Activated CD4-positive, alpha-beta T cell treated with anti-CD3 and anti-CD28 coated beads for 36 hours (primary cell): ENCODE measurements around the gene DYNC2I2. TPM values are rescaled to one million over a fixed set of nuclear protein-coding genes. Genes with fewer than 3 reads are reported as not detected.

Source experiments
- ATAC-seq: fragments of 200-7000 bp; cut with Tn5 transposase; one replicate; pipeline ENCODE4 v1.10.0; 2021; ENCODE audit warnings: mild to moderate bottlenecking, moderate library complexity
- CTCF ChIA-PET: fragments of 350-600 bp; sonication (Branson Sonifier 250); formaldehyde crosslinking; loops from one replicate; lab custom pipeline; 2021; ENCODE audit warnings: antibody characterized with exemption; lab: Charles Lee
- POLR2A ChIA-PET: fragments of 350-600 bp; sonication (Branson Sonifier 250); formaldehyde crosslinking; loops from one replicate; lab custom pipeline; 2021; ENCODE audit warnings: antibody characterized with exemption, inconsistent platforms; lab: Charles Lee
- DNase-seq: peaks from one replicate; pipeline ENCODE4 v3.0.0-alpha.2; 2020
- H3K27ac Mint-ChIP-seq: one replicate; pipeline ENCODE4 v1.8.0; 2021; ENCODE audit warnings: mixed read lengths
- H3K27me3 Mint-ChIP-seq: one replicate; pipeline ENCODE4 v1.8.0; 2021; ENCODE audit warnings: mixed read lengths
- H3K36me3 Mint-ChIP-seq: one replicate; pipeline ENCODE4 v1.8.0; 2021; ENCODE audit warnings: low read depth, mixed read lengths
- H3K4me1 Mint-ChIP-seq: one replicate; pipeline ENCODE4 v1.8.0; 2021; ENCODE audit warnings: mixed read lengths
- H3K4me3 Mint-ChIP-seq: one replicate; pipeline ENCODE4 v1.8.0; 2021; ENCODE audit warnings: mild to moderate bottlenecking, moderate library complexity, mixed read lengths
- H3K9me3 Mint-ChIP-seq: one replicate; pipeline ENCODE4 v1.8.0; 2021; ENCODE audit warnings: low read depth, mixed read lengths
- intact Hi-C, 2 experiments: fragments of 100-400 bp; cut with DNase I in 1 of 2; cut with micrococcal nuclease in 1 of 2; formaldehyde crosslinking; loops; one replicate each; pipeline versions ENCODE4 v1.14.2 to v1.15.1; 2022 to 2024; cut with DNase I, micrococcal nuclease
- total RNA-seq, 2 experiments: library from RNA; stranded (reverse); gene quantifications; one replicate each; pipeline ENCODE4 v1.2.3, GENCODE V29; 2021

Gene DYNC2I2
- 10 to 100 TPM; 26.7 to 35.7 TPM for total RNA-seq

DNA sequence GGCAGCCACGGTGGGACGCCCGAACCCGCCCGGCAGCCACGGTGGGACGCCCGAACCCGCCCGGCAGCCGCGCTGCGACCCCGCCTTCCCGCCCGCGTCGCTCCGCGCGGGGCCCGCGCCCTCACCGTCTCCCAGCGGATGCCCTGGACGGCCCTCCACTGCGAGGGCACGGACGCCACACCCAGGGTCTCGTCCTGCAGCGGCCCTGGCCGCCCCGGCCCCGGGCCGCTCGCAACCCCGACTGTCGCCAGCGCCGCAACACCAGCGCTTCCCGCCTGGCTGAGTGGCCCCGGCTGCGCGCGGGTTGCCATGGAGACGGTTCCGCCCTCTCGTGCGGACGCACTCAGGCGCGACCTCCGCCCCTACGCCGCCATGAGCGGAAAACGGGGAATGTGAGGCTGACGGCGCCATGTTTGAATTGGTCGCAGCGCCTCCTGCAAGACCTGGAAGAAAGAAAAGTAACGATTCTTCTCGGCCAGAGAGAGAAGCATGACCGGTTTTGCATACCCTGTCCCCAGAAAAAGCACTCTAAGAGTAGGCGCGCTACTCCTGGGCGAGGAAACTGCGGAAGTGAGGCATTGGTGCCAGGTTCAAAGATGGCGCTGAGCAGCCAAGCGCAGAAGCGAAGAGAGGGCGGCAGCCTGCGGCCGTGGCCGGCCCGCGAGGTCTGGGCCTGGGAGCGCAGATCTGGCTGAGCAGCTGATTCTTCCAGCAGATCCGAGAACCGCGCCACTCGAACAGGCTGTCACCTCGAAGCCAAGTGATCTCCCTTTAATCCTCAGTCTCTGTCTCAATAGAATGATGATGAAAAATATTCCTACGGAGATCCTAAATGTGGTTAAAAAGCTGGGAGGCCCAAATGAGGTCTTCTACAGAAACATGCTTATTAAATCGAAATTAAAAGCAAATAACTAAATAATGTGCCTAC lies at the start of gene DYNC2I2:
Gene DYNC2I2 (minus strand): TSS at position 432 of the 928 bp plus-strand sequence. CDS start 121 bp downstream, at position 311.
- peak within 1 kb of the TSS; percentile 100 for H3K27ac Mint-ChIP-seq
- ChIA-PET POLR2A (no interaction called here), CTCF (interaction anchor here (0.6 kb wide), 1 partner anchor 300 kb away, joined by 3 read pairs; no protein-coding TSS in a partner anchor)
- intact Hi-C loops: loop anchor here (1.0 to 5.0 kb wide), 19 partner anchors 28 to 379 kb away; partner anchors contain the start of genes ZDHHC12 (in 2 of the 2), COQ4 (in 1 of the 2), DOLK (in 1 of the 2) and ENDOG (in 1 of the 2)
- H3K36me3 Mint-ChIP-seq: no peaks in the 10 kb centered on the region
- peak within 1 kb of the TSS; percentile 82 for H3K4me3 Mint-ChIP-seq
- ATAC-seq (peak; percentile 98), DNase-seq (peak; percentile 99)
- H3K27me3 Mint-ChIP-seq: no peaks in the 10 kb centered on the region
- H3K4me1 Mint-ChIP-seq: peaks cover 6% of the 10 kb centered on the region
- H3K9me3 Mint-ChIP-seq: no peaks in the 10 kb centered on the region

DNA sequence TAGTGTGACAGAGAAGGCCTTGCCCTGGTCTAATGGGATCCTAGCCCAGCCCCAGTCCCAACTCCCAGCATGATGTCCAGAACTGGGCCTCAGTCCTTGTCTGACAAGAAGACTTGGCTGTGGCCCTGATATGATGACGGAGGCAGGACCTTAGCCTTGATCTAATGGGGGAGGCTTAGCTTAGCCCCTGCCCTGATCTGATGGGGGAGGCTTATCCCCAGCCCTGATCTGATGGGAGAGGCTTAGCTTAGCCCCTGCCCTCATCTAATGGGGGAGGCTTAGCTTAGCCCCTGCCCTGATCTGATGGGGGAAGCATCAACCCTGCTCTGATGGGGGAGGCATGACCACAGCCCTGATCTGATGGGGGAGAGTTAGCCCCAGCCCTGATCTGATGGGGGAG lies 49.4 kb upstream of the DYNC2I2 start:
- Mint-ChIP-seq H3K4me1 (peaks cover 10% of the 10 kb centered on the region), H3K27me3 (no peaks in the 10 kb centered on the region), H3K27ac (no peak overlapping the region), H3K36me3 (no peaks in the 10 kb centered on the region), H3K9me3 (no peaks in the 10 kb centered on the region), H3K4me3 (no peak overlapping the region)
- intact Hi-C loops: no loop called here
- DNase-seq: no peak
- CTCF ChIA-PET: interaction anchor here (1.0 kb wide), 1 partner anchor 21 kb away, joined by 3 read pairs; no protein-coding TSS in a partner anchor
- ATAC-seq: no peak
- POLR2A ChIA-PET: no interaction called here

DNA sequence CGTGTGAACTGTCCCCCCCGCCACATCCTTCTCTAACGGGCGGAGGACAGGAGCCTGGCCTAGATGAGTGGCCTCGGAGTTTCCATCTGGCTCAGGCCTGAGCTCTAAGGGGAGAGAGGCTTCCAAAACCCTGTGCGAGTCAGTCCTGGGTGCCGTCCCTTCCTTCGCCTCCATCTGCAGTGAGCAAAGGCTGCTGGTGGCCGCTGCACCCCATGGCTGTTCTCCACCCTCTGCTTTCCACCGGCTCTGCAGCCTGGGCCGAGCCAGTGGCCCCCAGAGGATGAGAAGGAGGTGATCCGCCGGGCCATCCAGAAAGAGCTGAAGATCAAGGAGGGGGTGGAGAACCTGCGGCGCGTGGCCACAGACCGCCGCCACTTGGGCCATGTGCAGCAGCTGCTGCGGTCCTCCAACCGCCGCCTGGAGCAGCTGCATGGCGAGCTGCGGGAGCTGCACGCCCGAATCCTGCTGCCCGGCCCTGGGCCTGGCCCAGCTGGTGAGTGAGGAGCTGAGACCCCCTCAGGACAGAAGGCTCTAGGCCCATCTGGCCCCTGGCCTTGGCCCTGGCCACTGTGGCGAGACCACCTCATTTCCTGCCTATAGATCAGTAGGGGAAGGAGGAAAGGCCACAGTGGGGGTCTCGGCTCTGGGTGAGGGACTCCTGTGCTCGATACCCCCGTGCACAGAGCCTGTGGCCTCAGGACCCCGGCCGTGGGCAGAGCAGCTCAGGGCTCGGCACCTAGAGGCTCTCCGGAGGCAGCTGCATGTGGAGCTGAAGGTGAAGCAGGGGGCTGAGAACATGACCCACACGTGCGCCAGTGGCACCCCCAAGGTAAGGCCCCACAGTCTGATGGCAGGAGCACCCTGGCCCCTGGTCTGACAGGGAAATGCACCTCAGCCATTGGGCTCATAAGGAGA lies 48.7 kb upstream of the DYNC2I2 start:
- intact Hi-C loops: no loop called here
- Mint-ChIP-seq H3K36me3 (no peaks in the 10 kb centered on the region), H3K27me3 (no peaks in the 10 kb centered on the region), H3K9me3 (no peaks in the 10 kb centered on the region), H3K4me1 (peaks cover 10% of the 10 kb centered on the region), H3K27ac (no peak overlapping the region), H3K4me3 (no peak overlapping the region)
- ATAC-seq: no peak
- ChIA-PET POLR2A (interaction anchor here (0.5 kb wide), 1 partner anchor 115 kb away, joined by 3 read pairs; no protein-coding TSS in a partner anchor), CTCF (no interaction called here)
- no peak for DNase-seq

GRCh38 chr9:128704356-128704670 lies 47.7 kb upstream of the DYNC2I2 start:
- no peaks in the 10 kb centered on the region for H3K9me3 Mint-ChIP-seq
- CTCF ChIA-PET: interaction anchor here (0.7 to 1.0 kb wide), 2 partner anchors 20 to 67 kb away, joined by 3 read pairs; partner anchors contain the start of gene ZDHHC12
- H3K36me3 Mint-ChIP-seq: no peaks in the 10 kb centered on the region
- H3K4me1 Mint-ChIP-seq: peaks cover 10% of the 10 kb centered on the region
- peak overlapping the region; percentile 73 for H3K4me3 Mint-ChIP-seq
- H3K27me3 Mint-ChIP-seq: no peaks in the 10 kb centered on the region
- intact Hi-C loops: loop anchor here (5.0 kb wide), 2 partner anchors 83 to 152 kb away; partner anchors contain the start of genes SPTAN1 (in 1 of the 2) and TBC1D13 (in 1 of the 2)
- ATAC-seq (no peak), DNase-seq (no peak)
- POLR2A ChIA-PET: interaction anchor here (0.5 to 0.6 kb wide), 2 partner anchors 12 to 116 kb away, joined by 3 to 6 read pairs; no protein-coding TSS in a partner anchor
- no peak overlapping the region for H3K27ac Mint-ChIP-seq

DNA sequence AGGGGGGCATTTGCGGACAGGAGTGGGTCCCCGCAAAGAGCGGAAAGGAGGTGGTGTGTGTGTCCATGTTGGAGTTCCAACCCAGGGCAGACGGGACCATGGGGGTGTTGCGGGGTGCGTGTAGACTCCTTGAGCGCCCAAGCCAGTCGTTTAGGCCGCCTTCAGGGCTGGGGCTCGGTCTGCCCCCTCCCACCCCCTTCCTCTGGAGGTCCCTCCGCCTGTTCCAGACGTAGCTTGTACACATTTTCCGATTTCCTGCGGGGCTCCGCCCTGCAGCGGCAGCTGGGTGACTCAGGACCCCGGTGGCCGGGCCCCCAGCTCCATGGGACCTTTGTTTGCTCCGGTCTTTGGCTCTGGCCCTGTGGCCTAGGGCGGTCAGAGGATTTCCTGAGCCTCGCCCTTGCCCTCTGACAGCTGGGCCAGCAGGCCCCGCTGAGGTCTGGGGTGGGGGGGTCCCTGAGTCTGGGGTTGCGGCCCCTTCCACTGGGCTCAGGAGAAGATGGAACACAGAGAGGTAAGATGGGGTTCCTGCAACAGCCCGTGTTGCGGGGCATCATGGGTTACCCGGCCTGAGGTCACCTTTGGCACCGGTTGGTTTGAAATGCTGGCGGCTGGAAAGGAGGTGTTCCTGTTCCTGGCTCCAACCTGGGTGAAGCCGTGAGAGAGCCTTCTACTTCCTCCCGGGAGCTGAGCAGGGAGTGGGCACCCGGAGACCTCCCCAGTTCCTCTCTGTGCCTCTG lies 47.1 kb upstream of the DYNC2I2 start:
- peak; percentile 10 for ATAC-seq
- no peaks in the 10 kb centered on the region for H3K9me3 Mint-ChIP-seq
- DNase-seq: peak; percentile 59
- CTCF ChIA-PET: interaction anchor here (0.6 to 1.0 kb wide), 5 partner anchors 13 to 115 kb away, joined by 3 to 4 read pairs (median 3); partner anchors contain the start of genes ENDOG and ZDHHC12
- H3K36me3 Mint-ChIP-seq: no peaks in the 10 kb centered on the region
- intact Hi-C loops: loop anchor here (2.0 to 5.0 kb wide), 4 partner anchors 83 to 225 kb away; partner anchors contain the start of genes TBC1D13 (in 2 of the 2) and SPTAN1 (in 1 of the 2)
- POLR2A ChIA-PET: interaction anchor here (0.6 to 0.7 kb wide), 2 partner anchors 12 to 15 kb away, joined by 4 to 6 read pairs; partner anchors contain the start of gene SET
- H3K4me3 Mint-ChIP-seq: peak overlapping the region; percentile 73
- peak overlapping the region; percentile 74 for H3K27ac Mint-ChIP-seq
- H3K4me1 Mint-ChIP-seq: peaks cover 10% of the 10 kb centered on the region
- no peaks in the 10 kb centered on the region for H3K27me3 Mint-ChIP-seq

DNA sequence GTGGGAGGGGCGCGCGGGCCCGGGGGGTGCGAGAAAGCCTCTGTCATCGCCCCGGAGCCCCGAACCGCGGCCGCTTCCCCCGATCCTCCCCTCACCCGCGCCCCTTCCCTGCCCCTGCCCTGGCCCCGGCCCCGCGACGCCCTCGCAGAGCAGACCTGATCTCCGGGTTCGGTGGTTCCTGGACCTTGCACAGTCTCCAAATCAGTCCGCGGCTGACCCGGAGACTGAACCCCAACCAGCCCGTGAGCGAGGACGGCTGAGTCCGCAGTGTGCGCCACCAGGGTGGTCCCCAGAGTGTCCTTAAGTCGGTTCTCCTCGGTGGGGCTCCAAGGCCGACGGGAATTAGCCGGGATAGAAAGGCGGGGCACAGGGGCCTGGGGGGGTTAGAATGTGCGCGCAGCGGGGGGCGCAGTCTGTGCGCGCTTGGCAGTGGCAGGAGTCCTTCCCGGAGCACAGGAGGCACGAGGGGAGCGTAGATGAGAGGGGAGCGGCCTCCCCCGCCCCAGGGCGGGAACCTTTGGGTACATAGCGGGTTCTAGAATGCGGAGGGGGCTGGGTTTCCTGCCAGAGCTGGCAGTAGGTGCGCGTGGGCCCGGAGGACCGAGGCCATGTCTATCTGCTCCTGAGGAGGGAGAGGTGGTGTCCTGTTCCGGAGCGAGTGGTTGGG lies 46.4 kb upstream of the DYNC2I2 start:
- peaks cover 10% of the 10 kb centered on the region for H3K4me1 Mint-ChIP-seq
- peak; percentile 61 for DNase-seq
- POLR2A ChIA-PET: interaction anchor here (0.7 kb wide), 1 partner anchor 15 kb away, joined by 4 read pairs; the partner anchor contains the start of gene SET
- H3K36me3 Mint-ChIP-seq: no peaks in the 10 kb centered on the region
- CTCF ChIA-PET: interaction anchor here (0.6 to 1.0 kb wide), 4 partner anchors 12 to 115 kb away, joined by 3 to 4 read pairs (median 3); partner anchors contain the start of genes ENDOG and ZDHHC12
- ATAC-seq: peak; percentile 40
- intact Hi-C loops: loop anchor here (1.0 to 5.0 kb wide), 9 partner anchors 14 to 226 kb away; partner anchors contain the start of genes TBC1D13 (in 2 of the 2), DYNC2I2 (in 1 of the 2), ENDOG (in 1 of the 2) and SET (in 1 of the 2)
- no peaks in the 10 kb centered on the region for H3K9me3 Mint-ChIP-seq
- H3K27me3 Mint-ChIP-seq: no peaks in the 10 kb centered on the region
- peak overlapping the region; percentile 74 for H3K27ac Mint-ChIP-seq
- peak overlapping the region; percentile 73 for H3K4me3 Mint-ChIP-seq

DNA sequence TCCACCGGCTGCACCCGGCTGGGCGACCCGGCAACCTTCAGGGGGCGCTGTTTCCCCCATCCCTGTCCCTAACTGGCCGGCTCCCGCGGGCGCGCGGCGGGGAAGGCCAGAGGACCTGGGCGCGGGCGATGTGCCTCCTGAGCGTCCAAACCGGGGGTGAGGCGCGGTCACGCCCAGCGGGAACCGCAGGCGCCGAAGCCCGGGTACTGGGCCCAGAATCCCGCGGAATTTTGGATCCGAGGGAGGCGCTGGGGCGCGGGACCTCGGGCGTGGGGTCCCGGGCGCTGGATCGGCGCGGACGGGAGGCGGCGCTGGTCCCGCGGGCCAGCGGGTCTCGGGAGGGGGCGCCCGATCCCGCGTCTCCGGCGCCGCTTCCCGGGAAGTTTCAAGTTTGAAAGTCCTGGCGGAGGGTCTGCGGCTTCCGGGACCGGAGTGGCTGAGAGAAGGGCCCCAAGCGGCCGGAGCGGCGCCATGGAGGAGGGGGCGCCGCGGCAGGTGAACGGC lies 45.9 kb upstream of the DYNC2I2 start, which contains the start of gene PKN3:
Gene PKN3 (plus strand): TSS at position 59 of the 504 bp plus-strand sequence. CDS start 413 bp downstream, at position 472.
- ATAC-seq (peak; percentile 85), DNase-seq (peak; percentile 95)
- peak within 1 kb of the TSS; percentile 73 for H3K4me3 Mint-ChIP-seq
- CTCF ChIA-PET: interaction anchor here (0.6 to 1.4 kb wide), 21 partner anchors 8 to 1581 kb away, joined by 3 to 24 read pairs (median 3); partner anchors contain the start of genes CIZ1, SET and ZDHHC12
- peaks cover 3% of the 10 kb centered on the region for H3K36me3 Mint-ChIP-seq
- no peaks in the 10 kb centered on the region for H3K27me3 Mint-ChIP-seq
- H3K4me1 Mint-ChIP-seq: peaks cover 10% of the 10 kb centered on the region
- H3K9me3 Mint-ChIP-seq: no peaks in the 10 kb centered on the region
- intact Hi-C loops: loop anchor here (1.0 to 5.0 kb wide), 9 partner anchors 13 to 226 kb away; partner anchors contain the start of genes TBC1D13 (in 2 of the 2), DYNC2I2 (in 1 of the 2), ENDOG (in 1 of the 2) and SET (in 1 of the 2)
- peak within 1 kb of the TSS; percentile 74 for H3K27ac Mint-ChIP-seq
- POLR2A ChIA-PET: interaction anchor here (0.6 kb wide), 2 partner anchors 22 to 90 kb away, joined by 3 read pairs; partner anchors contain the start of gene ZDHHC12

DNA sequence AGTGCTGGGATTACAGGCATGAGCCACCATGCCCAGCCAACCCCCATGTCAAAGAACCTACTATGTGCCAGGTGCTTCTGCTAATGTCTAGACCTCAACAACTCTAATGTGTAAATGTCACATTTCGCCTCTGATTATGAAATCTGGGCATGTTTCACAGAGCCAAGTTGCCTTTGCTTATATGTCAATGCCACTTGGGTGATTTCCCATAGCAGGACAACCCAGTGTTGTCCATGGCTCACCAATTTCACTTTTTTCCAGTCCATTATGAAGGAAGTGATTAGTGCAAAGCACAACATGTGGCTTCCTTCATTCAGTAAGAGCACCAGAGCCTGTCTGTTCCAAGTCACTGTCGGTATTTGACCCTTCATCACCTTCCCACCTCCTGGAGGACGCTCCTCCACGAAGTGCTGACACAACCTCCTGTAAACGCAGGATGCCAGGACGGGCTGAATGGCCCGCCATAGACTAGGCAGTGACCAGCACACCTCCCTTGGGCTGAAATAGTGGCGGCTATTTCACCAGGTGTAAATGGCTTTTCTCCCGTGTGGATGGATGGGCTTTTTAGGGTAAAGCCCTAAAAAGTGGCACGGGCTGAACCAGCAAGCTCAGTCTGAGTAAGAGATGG lies 44.7 kb upstream of the DYNC2I2 start:
- peaks cover 11% of the 10 kb centered on the region for H3K36me3 Mint-ChIP-seq
- ATAC-seq: no peak
- no peak overlapping the region for H3K27ac Mint-ChIP-seq
- DNase-seq: no peak
- H3K27me3 Mint-ChIP-seq: no peaks in the 10 kb centered on the region
- H3K4me1 Mint-ChIP-seq: peaks cover 10% of the 10 kb centered on the region
- no peaks in the 10 kb centered on the region for H3K9me3 Mint-ChIP-seq
- POLR2A ChIA-PET: interaction anchor here (0.6 kb wide), 1 partner anchor 85 kb away, joined by 4 read pairs; no protein-coding TSS in a partner anchor
- CTCF ChIA-PET: interaction anchor here (0.7 to 1.4 kb wide), 11 partner anchors 9 to 644 kb away, joined by 3 to 24 read pairs (median 4); no protein-coding TSS in a partner anchor
- intact Hi-C loops: loop anchor here (5.0 kb wide), 2 partner anchors 86 to 149 kb away; partner anchors contain the start of genes SPTAN1 (in 1 of the 2) and TBC1D13 (in 1 of the 2)
- peak overlapping the region; percentile 73 for H3K4me3 Mint-ChIP-seq
